GM12892 (cell line): ENCODE data around the gene ARGLU1.

Experiments used
- POLR2A ChIP-seq: IDR thresholded peaks from 2 replicates; pipeline ENCODE4 v1.6.1; 2011; ENCODE audit warnings: low read depth, low read length, control low read depth
- POLR2AphosphoS5 ChIP-seq: IDR thresholded peaks from 2 replicates; pipeline ENCODE4 v1.6.1; 2011; ENCODE audit warnings: low read depth, low read length, control low read depth
- TAF1 ChIP-seq: IDR thresholded peaks from 2 replicates; pipeline ENCODE4 v1.6.1; 2011; ENCODE audit warnings: low read depth, mild to moderate bottlenecking, control low read depth, low read length, borderline replicate concordance

DNA sequence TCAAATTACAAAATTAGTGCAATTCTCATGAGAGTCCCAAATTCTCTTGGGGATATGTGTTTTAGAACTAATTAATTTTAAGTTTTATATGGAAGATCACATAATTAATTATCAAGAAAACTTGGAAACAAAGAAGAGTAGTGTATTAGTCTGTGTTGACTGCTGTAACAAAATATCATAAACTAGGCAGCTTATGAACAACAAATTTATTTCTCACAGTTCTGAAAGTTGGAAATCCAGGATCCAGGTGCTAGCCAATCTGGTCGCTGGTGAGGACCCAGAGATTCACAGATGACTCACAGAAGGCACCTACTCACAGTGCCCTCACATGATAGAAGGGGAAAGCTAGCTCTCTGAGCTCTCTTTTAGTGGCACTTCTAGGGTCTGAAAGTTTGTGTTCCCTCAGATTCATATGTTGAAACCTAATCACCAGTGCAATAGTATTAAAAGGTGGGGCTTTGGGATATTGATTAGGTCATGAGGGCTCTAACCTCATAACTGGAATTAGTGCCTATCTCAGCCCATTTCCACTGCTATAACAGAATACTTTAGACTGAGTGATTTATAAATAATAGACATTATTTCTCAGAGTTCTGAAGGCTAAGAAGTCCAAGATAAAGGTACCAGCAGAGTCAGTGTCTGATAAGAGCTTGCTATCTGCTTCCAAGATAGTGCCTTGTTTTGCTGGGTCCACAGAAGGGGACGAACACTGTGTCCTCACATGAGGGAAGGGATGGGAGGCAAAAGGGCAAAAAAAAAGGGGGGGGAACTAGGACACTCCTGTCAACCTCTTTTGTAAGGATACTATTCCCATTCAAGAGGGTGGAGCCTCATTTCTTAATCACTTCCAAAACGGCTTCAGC, 1.5 kb upstream of the ARGLU1 start:
- TF ChIP-seq TAF1 (no peak), POLR2A (no peak), POLR2AphosphoS5 (no peak)
